ENCODE results near the gene TRPM2. TPM values are rescaled to one million over a fixed set of nuclear protein-coding genes. Genes with fewer than 3 reads are reported as not detected.

TRPM2 gene
- total RNA-seq, 2 experiments from 2014 or later = 2.6 to 3.7 TPM

- ChIA-PET POLR2A (interaction anchor here (1.2 kb wide), 1 partner anchor 11 kb away, joined by 5 read pairs; no protein-coding TSS in a partner anchor), CTCF (no interaction called here)
- no peaks in the 10 kb centered on the region for H3K27me3 Mint-ChIP-seq
- H3K36me3 Mint-ChIP-seq (ENCODE audit: low read depth) = no peaks in the 10 kb centered on the region
- no peaks in the 10 kb centered on the region for H3K4me1 Mint-ChIP-seq (ENCODE audit: low read depth)
- no peak for DNase-seq
- intact Hi-C loops (cut with micrococcal nuclease) = no loop called here
- no peak overlapping the region for H3K27ac Mint-ChIP-seq
- no peak for TF ChIP-seq CTCF (IDR thresholded peaks at IDR 0.05)
- H3K9me3 Mint-ChIP-seq = no peaks in the 10 kb centered on the region
- no peak for ATAC-seq
- H3K4me3 Mint-ChIP-seq = no peak overlapping the region
Observed at GRCh38 chr21:44326716-44327602, 26.5 kb upstream of the TRPM2 start.

GRCh38 chr21:44327603-44327974, 25.8 kb upstream of the TRPM2 start:
- no peaks in the 10 kb centered on the region for H3K27me3 Mint-ChIP-seq
- H3K27ac Mint-ChIP-seq = no peak overlapping the region
- ATAC-seq (no peak), DNase-seq (no peak)
- TF ChIP-seq CTCF (IDR thresholded peaks at IDR 0.05) = no peak
- no peaks in the 10 kb centered on the region for H3K4me1 Mint-ChIP-seq (ENCODE audit: low read depth)
- intact Hi-C loops (cut with micrococcal nuclease) = no loop called here
- ChIA-PET CTCF (no interaction called here), POLR2A (interaction anchor here (0.7 to 2.0 kb wide), 3 partner anchors 10 to 14 kb away, joined by 3 to 11 read pairs (median 4); no protein-coding TSS in a partner anchor)
- H3K36me3 Mint-ChIP-seq (ENCODE audit: low read depth) = no peaks in the 10 kb centered on the region
- no peaks in the 10 kb centered on the region for H3K9me3 Mint-ChIP-seq
- no peak overlapping the region for H3K4me3 Mint-ChIP-seq

GRCh38 chr21:44328242-44328895, 25.1 kb upstream of the TRPM2 start:
- no peak for TF ChIP-seq CTCF (IDR thresholded peaks at IDR 0.05)
- ATAC-seq (no peak), DNase-seq (no peak)
- ChIA-PET CTCF (no interaction called here), POLR2A (interaction anchor here (0.7 to 2.0 kb wide), 5 partner anchors 9 to 18 kb away, joined by 3 to 11 read pairs (median 4); no protein-coding TSS in a partner anchor)
- Mint-ChIP-seq H3K27me3 (no peaks in the 10 kb centered on the region), H3K4me1 (ENCODE audit: low read depth) (no peaks in the 10 kb centered on the region), H3K4me3 (no peak overlapping the region), H3K27ac (peak overlapping the region; percentile 57), H3K36me3 (ENCODE audit: low read depth) (no peaks in the 10 kb centered on the region), H3K9me3 (no peaks in the 10 kb centered on the region)
- intact Hi-C loops (cut with micrococcal nuclease) = no loop called here

GRCh38 chr21:44329086-44329889, 24.1 kb upstream of the TRPM2 start:
- Mint-ChIP-seq H3K27me3 (no peaks in the 10 kb centered on the region), H3K9me3 (no peaks in the 10 kb centered on the region), H3K4me3 (no peak overlapping the region), H3K4me1 (ENCODE audit: low read depth) (no peaks in the 10 kb centered on the region), H3K36me3 (ENCODE audit: low read depth) (no peaks in the 10 kb centered on the region), H3K27ac (peak overlapping the region; percentile 20)
- ChIA-PET POLR2A (interaction anchor here (1.4 to 2.0 kb wide), 5 partner anchors 9 to 28 kb away, joined by 3 to 11 read pairs (median 4); no protein-coding TSS in a partner anchor), CTCF (interaction anchor here (1.4 kb wide), 1 partner anchor 31 kb away, joined by 3 read pairs; no protein-coding TSS in a partner anchor)
- no peak for DNase-seq
- no peak for ATAC-seq
- TF ChIP-seq CTCF (IDR thresholded peaks at IDR 0.05) = no peak
- intact Hi-C loops (cut with micrococcal nuclease) = no loop called here
